HepG2 (cell line): Measurements from ENCODE around the gene HMGN1. TPM values are rescaled to one million over a fixed set of nuclear protein-coding genes. Genes with fewer than 3 reads are reported as not detected.

Experiments
- ARID5B ChIP-seq: IDR thresholded peaks from 2 replicates; pipeline ENCODE4 v1.4.0; 2020; ENCODE audit warnings: mild to moderate bottlenecking, missing genetic modification reagents
- ATF3 ChIP-seq: sonication (generic); formaldehyde crosslinking; IDR thresholded peaks from 2 replicates; pipeline ENCODE4 v1.4.0; 2020; ENCODE audit warnings: missing genetic modification reagents
- FOXP4 ChIP-seq: sonication (generic); formaldehyde crosslinking; IDR thresholded peaks from 2 replicates; pipeline ENCODE4 v1.4.0; 2020; ENCODE audit warnings: missing genetic modification reagents
- KDM5B ChIP-seq: sonication (generic); formaldehyde crosslinking; IDR thresholded peaks from 2 replicates; pipeline ENCODE4 v1.4.0; 2020; ENCODE audit warnings: missing genetic modification reagents, mild to moderate bottlenecking, borderline replicate concordance
- KLF16 ChIP-seq, 2 experiments: sonication (generic) in 1 of 2; formaldehyde crosslinking in 1 of 2; IDR thresholded peaks; 2 replicates each; pipeline versions ENCODE4 v1.6.1 to v1.8.0; 2016 to 2023; ENCODE audit warnings: missing genetic modification reagents in 2 of 2, missing compliant biosample characterization in 1 of 2
- PHF8 ChIP-seq: sonication (generic); formaldehyde crosslinking; IDR thresholded peaks from 2 replicates; pipeline ENCODE4 v1.5.0; 2020; ENCODE audit warnings: missing genetic modification reagents
- RAD21 ChIP-seq: fragments of 450-650 bp; formaldehyde crosslinking; IDR thresholded peaks from 2 replicates; pipeline ENCODE4 v1.5.0; 2020; ENCODE audit warnings: mild to moderate bottlenecking
- SALL1 ChIP-seq: sonication (generic); formaldehyde crosslinking; IDR thresholded peaks from 2 replicates; pipeline ENCODE4 v1.8.0; 2022; ENCODE audit warnings: mild to moderate bottlenecking, missing genetic modification reagents
- TAF1 ChIP-seq: sonication (generic); formaldehyde crosslinking; IDR thresholded peaks from 2 replicates; pipeline ENCODE4 v1.4.0; 2020; ENCODE audit warnings: missing genetic modification reagents
- U2AF1 ChIP-seq: fragments of 200-400 bp; formaldehyde crosslinking; optimal IDR thresholded peaks from 2 replicates; pipeline ENCODE3; 2017; ENCODE audit warnings: mild to moderate bottlenecking, low read depth, low read length
- YEATS4 ChIP-seq: sonication (generic); formaldehyde crosslinking; IDR thresholded peaks from 2 replicates; pipeline ENCODE4 v1.4.0; 2020; ENCODE audit warnings: missing genetic modification reagents, borderline replicate concordance
- ZGPAT ChIP-seq: IDR thresholded peaks from 2 replicates; pipeline ENCODE4 v1.6.1; 2016; ENCODE audit warnings: mild to moderate bottlenecking
- ZMYM2 ChIP-seq: sonication (generic); formaldehyde crosslinking; IDR thresholded peaks from 2 replicates; pipeline ENCODE4 v1.8.0; 2022; ENCODE audit warnings: mild to moderate bottlenecking, missing genetic modification reagents
- ZNF121 ChIP-seq: sonication (generic); formaldehyde crosslinking; IDR thresholded peaks from 2 replicates; pipeline ENCODE4 v1.5.0; 2020; ENCODE audit warnings: mild to moderate bottlenecking, missing genetic modification reagents
- ZNF510 ChIP-seq: sonication (generic); formaldehyde crosslinking; IDR thresholded peaks from 2 replicates; pipeline ENCODE4 v1.4.0; 2020; ENCODE audit warnings: low read depth, mild to moderate bottlenecking, missing genetic modification reagents
- ZNF547 ChIP-seq: sonication (generic); formaldehyde crosslinking; IDR thresholded peaks from 2 replicates; pipeline ENCODE4 v1.5.1; 2020; ENCODE audit warnings: mild to moderate bottlenecking, missing genetic modification reagents
- ZNF784 ChIP-seq: sonication (generic); formaldehyde crosslinking; IDR thresholded peaks from 2 replicates; pipeline ENCODE4 v1.5.1; 2020; ENCODE audit warnings: missing genetic modification reagents, mild to moderate bottlenecking, borderline replicate concordance
- ZSCAN25 ChIP-seq: sonication (generic); formaldehyde crosslinking; IDR thresholded peaks from 2 replicates; pipeline ENCODE4 v1.8.0; 2022; ENCODE audit warnings: mild to moderate bottlenecking, missing genetic modification reagents
- ZSCAN9 ChIP-seq: IDR thresholded peaks from 2 replicates; pipeline ENCODE4 v1.6.1; 2016; ENCODE audit warnings: borderline replicate concordance
- polyA plus RNA-seq, 8 experiments: library from polyadenylated mRNA; depleted of rRNA in 3 of 8; stranded (reverse) in 7 of 8; unstranded in 1 of 8; fragments of >200 nt; fragmentation: Illumina TruSeq in 4 of 8; extraction: Trizol in 4 of 8; gene quantifications; 2 replicates each; pipeline versions ENCODE4 v1.2.1 to v1.2.3, GENCODE V29; 2011 to 2016; ENCODE audit warnings: low read depth in 4 of 8, missing spikeins in 1 of 8, mixed read lengths in 1 of 8; ENCODE audit not compliant: insufficient read depth in 1 of 8
- total RNA-seq, 5 experiments: library from RNA; depleted of rRNA; stranded (reverse); fragments of >200 nt; fragmentation: Illumina TruSeq; extraction: Trizol; gene quantifications; 2 replicates each; pipeline ENCODE4 v1.2.3, GENCODE V29; 2016; ENCODE audit warnings: low read depth in 1 of 5

HMGN1 gene
- total and polyA plus RNA-seq, 2 of the 13 experiments (the other 11 are each of a cell fraction or from before 2014, with no cell fraction given), result 104 to 286 TPM

GRCh38 chr21:39349211-39350093 is 564 bp upstream of the HMGN1 start (continued):
- TF ChIP-seq SALL1 (peak; percentile 76), PHF8 (CRISPR knock-in tag) (peak; percentile 84), ZNF784 (CRISPR knock-in tag) (peak; percentile 38; the same call in 1 of the 2 replicates), ZSCAN9 (peak; percentile 82; the same call in 1 of the 2 replicates), ZNF121 (CRISPR knock-in tag) (peak; percentile 51; the same call in 1 of the 2 replicates), FOXP4 (CRISPR knock-in tag) (peak; percentile 9), ZSCAN25 (CRISPR knock-in tag) (no peak), ARID5B (peak; percentile 18; the same call in 1 of the 2 replicates), RAD21 (CRISPR knock-in tag) (peak; percentile 25; the same call in 1 of the 2 replicates), ZGPAT (CRISPR knock-in tag) (peak; percentile 70; the same call in 1 of the 2 replicates), U2AF1 (peak; percentile 59), KLF16 (CRISPR knock-in tag; IDR thresholded peaks at IDR 0.05) (peak in 1 of 2 experiments; percentile 60; a peak in 2 of 4 replicates), ZNF547 (CRISPR knock-in tag) (0 out of 2 replicates have a peak, but pooled peaks have one; percentile 19), ATF3 (0 out of 2 replicates have a peak, but pooled peaks have one; percentile 21), ZMYM2 (peak; percentile 68; the same call in 1 of the 2 replicates), YEATS4 (CRISPR knock-in tag) (peak; percentile 22; the same call in 1 of the 2 replicates), KDM5B (CRISPR knock-in tag) (peak; percentile 38; the same call in 1 of the 2 replicates), TAF1 (peak; percentile 82), ZNF510 (0 out of 2 replicates have a peak, but pooled peaks have one; percentile 51)
